Upper lobe of left lung (tissue), 4 donors: Measurements from ENCODE around the gene EFHD2.
"Not testable (repeated sequence)": the region's sequence is repeated elsewhere in the genome, so short reads cannot be mapped to it uniquely, and the experiment has no call there.

ENCODE experiments used
- CTCF ChIP-seq, 6 experiments: fragments of 450-650 bp in 4 of 6; fragments of 200-600 bp in 2 of 6; sonication (generic) in 2 of 6; IDR thresholded peaks; one replicate each; pipeline ENCODE4 v1.5.1; 2016 to 2019; ENCODE audit warnings: antibody characterized with exemption in 6 of 6
- POLR2A ChIP-seq, 4 donors: fragments of 450-650 bp; IDR thresholded peaks; one replicate each; pipeline ENCODE4 v1.5.1; 2016 to 2017; ENCODE audit warnings: antibody characterized with exemption in 4 of 4, mild to moderate bottlenecking in 2 of 4

DNA sequence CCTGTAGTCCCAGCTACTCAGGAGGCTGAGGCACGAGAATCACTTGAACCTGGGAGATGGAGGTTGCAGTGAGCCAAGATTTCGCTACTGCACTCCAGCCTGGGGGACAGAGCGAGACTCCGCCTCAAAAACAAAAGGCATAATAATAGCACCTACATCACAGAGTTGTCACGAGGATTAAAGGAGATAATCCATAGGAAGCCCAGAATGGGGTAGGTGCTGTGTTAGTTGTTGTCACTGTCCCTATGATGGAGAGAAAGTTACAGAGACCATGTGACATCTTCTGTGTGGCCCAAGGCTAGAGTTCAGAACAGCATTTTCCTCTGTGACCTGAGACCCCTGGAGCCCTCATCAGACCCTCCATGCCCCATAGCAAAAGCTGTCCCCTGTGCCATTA is 54.2 kb downstream of the EFHD2 start:
- not testable (repeated sequence) for TF ChIP-seq POLR2A, CTCF (IDR thresholded peaks at IDR 0.05)
